A204.1 (cell line): ENCODE results near the gene COL5A1.
"Not testable (repeated sequence)": the region's sequence is repeated elsewhere in the genome, so short reads cannot be mapped to it uniquely, and the experiment has no call there.

Experiments
- FAIRE-seq: peaks from 2 replicates; lab custom pipeline; 2012; peaks lifted over from hg19 to GRCh38; lab: Jason Lieb, UNC

The COL5A1 gene

GRCh38 chr9:134658378-134658955, 16.9 kb downstream of the COL5A1 start:
- FAIRE-seq: no peak

GRCh38 chr9:134659688-134660131, 18.1 kb downstream of the COL5A1 start:
- FAIRE-seq: no peak

GRCh38 chr9:134660407-134660806, 18.8 kb downstream of the COL5A1 start:
- FAIRE-seq: no peak

- FAIRE-seq: no peak
These were observed 19.7 kb downstream of the COL5A1 start for GRCh38 chr9:134661299-134661698.

GRCh38 chr9:134661791-134662142, 20.2 kb downstream of the COL5A1 start:
- no peak for FAIRE-seq

GRCh38 chr9:134662143-134662876, 20.7 kb downstream of the COL5A1 start:
- no peak for FAIRE-seq

GRCh38 chr9:134663084-134663483, 21.5 kb downstream of the COL5A1 start:
- FAIRE-seq: no peak

GRCh38 chr9:134663753-134664415, 22.3 kb downstream of the COL5A1 start:
- FAIRE-seq: no peak

- no peak for FAIRE-seq
These were observed 22.8 kb downstream of the COL5A1 start for GRCh38 chr9:134664446-134664845.

- no peak for FAIRE-seq
These were observed 24.6 kb downstream of the COL5A1 start for GRCh38 chr9:134666208-134666607.

- FAIRE-seq: no peak
These were observed 25.2 kb downstream of the COL5A1 start for GRCh38 chr9:134666831-134667230.

- not testable (repeated sequence) for FAIRE-seq
These were observed 27.4 kb downstream of the COL5A1 start for GRCh38 chr9:134668977-134669376.

GRCh38 chr9:134669399-134669955, 27.9 kb downstream of the COL5A1 start:
- FAIRE-seq: no peak

- FAIRE-seq: no peak
These were observed 28.5 kb downstream of the COL5A1 start for GRCh38 chr9:134670042-134670525.

- FAIRE-seq: no peak
These were observed 29.3 kb downstream of the COL5A1 start for GRCh38 chr9:134670851-134671281.

GRCh38 chr9:134671341-134672113, 29.9 kb downstream of the COL5A1 start:
- no peak for FAIRE-seq

- no peak for FAIRE-seq
These were observed 34.8 kb downstream of the COL5A1 start for GRCh38 chr9:134676361-134676760.

- FAIRE-seq: no peak
These were observed 35.3 kb downstream of the COL5A1 start for GRCh38 chr9:134676886-134677285.

- no peak for FAIRE-seq
These were observed 36.1 kb downstream of the COL5A1 start for GRCh38 chr9:134677743-134678142.

- FAIRE-seq: no peak
These were observed 36.6 kb downstream of the COL5A1 start for GRCh38 chr9:134678206-134678605.

- no peak for FAIRE-seq
These were observed 37.3 kb downstream of the COL5A1 start for GRCh38 chr9:134678666-134679443.
